SKM-1 (cell line): Measurements from ENCODE around the gene ATG7.
"Not testable (repeated sequence)": the region's sequence is repeated elsewhere in the genome, so short reads cannot be mapped to it uniquely, and the experiment has no call there.

ENCODE experiments used
- DNase-seq: peaks from one replicate; lab custom pipeline; 2025; ENCODE audit not compliant: unreplicated experiment; lab: John Stamatoyannopoulos, UW

ATG7 gene

DNA sequence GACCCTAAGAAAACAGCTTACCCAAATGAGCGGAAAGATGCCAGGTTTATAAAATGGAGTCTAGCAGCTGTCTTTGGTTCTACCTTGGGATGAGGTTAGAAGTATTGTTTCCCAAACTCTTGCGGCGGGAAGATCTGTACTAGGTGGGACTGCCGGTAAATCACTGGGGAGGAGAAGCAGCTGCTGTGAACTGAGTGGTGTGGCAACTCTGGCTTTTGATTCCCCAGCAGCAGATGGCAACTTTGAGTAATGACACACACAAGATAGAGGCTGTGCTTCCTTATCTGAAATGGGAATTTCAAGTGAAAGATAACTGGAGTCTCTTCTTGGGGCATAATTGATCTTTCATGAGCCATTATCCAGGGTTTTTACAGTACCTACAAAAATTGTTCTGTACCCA, 184.9 kb downstream of the ATG7 start:
- DNase-seq = no peak

DNA sequence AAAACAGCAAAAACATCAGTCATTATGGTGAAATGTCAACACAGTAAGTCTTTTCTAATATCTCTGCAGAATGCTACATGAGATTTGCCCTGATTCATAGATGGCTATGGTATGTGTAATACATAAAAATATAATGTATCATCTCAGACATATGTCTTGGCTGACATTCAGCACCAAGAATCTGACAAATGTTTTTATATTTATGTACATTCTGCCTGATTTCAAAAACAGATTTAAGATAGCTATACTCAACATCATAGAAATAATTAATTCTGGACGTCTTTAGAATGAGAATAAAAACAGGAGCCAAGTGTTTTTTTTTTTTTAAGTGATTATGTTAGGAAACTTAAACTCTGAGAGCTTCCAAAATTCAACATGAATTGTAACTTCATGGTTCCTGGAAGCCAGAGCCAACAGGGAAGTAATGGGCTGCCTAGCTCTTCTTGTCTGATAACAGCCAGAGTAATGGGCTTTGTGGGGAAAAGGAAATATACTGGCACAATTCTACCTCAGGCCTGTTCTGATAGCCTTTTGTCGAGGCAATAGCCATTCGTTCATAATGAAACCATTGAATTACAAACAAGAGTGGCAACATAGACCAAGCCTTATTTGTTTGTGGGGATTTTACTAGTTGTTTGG, 187.1 kb downstream of the ATG7 start:
- DNase-seq = no peak

DNA sequence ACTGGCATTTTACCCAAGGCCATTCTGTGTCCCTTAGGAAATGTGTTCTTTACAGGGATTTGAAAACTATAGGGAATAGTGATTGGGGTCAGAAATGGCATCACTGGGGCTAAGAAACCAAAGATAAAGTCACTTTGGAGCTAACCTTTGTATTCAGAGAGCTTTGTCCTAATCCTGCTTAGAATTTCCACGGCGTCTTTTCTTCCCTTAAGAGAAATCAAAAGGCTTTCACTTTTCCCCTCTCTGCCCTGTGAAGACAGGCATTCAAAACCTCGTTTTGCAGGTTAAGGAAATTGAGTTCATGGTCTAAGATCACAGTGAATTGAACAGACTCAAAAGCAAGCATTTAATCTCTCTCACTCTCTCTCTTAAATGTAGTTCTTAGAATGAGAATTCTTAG, 189.0 kb downstream of the ATG7 start:
- no peak for DNase-seq

DNA sequence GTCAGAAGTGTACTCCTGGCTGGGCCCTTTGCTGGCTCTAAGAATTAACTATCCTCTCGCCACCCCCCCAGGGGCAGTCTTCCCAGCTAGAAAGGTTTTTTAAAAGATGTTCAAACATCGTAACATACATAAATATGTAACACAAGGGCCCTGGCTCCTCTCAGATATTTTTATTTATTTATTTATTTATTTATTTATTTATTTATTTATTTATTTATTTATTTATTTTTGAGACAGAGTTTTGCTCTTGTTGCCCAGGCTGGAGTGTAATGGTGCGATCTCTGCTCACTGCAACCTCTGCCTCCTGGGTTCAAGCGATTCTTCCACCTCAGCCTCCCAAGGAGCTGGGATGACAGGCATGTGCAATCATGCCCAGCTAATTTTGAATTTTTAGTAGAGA, 190.5 kb downstream of the ATG7 start:
- DNase-seq = not testable (repeated sequence)

DNA sequence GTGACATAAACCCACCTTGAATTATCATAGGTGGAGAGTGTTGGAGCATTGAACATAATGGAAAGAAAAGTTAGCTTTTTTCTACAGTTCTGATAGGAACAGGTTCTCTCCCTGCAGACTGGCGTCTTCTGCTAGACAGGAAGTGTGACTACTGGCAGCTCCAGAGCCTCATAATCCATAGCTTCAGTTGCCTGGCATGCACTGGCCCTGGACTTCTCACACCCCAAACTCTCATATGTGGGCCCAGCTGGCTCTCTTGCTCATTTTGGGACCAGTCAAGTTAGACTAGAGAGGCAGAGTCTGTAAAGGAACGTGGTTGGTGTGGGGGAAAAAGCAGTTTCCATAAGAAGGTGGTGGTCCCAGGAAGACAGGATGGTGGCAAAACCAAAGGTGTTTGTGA, 191.4 kb downstream of the ATG7 start:
- no peak for DNase-seq

DNA sequence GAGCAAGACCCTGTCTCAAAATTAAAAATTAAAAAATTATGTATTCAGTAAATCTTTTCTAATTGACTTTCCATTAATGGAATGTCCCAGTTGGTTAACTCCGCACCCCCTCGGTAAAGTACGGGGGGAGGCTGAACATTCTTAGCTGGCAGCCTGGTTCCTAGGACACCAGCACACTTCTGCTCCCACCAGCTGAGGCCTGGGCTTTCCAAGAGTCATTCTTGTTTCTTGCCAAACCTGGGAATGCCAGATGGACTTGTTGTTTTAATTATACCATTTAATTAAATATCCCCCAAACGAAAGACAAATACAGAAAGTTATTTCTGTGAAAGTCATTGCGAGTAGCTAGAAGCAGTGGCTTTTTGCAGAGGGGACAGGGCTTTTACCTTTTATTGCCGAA, 192.2 kb downstream of the ATG7 start:
- no peak for DNase-seq

DNA sequence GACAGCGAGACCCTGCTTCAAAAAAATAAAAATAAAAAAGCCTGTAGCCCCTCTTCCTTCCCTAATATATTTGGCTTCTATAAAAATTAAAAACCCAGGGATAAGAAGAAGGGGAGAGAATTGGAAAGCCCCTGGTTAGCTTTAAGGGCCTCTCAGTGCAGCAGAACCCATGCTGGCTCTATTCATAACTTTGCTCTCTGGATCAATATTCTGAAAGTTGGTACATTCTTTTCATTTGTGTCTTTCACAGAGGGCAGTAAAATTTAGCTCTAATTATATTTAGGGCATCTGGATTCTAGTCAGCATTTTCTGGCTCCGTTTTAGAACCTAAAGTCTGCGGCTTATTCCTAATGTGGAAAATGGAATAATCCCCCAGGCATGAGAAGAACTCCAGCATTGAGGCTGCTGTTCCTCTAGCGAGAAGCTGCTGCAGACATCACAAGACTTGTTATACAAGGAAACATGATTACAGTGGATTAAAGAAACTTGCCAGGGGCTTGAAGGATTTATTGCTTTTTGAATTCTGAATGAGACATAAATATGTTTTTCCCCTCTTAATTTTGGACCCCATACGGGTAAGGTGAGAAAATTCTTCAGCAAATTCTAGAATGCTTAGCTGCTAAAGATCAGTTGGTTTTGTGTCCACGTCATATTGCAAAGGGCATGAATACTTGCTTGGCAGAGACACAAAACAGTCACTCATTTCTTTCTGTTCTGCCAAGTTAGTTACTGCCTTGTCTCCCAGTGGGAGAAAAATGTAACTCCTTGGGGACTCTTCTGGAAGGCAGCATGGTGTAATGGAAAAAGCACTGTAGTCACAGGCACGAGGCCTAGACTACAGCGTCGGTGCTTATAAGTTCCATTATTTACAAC, 193.8 kb downstream of the ATG7 start:
- no peak for DNase-seq

DNA sequence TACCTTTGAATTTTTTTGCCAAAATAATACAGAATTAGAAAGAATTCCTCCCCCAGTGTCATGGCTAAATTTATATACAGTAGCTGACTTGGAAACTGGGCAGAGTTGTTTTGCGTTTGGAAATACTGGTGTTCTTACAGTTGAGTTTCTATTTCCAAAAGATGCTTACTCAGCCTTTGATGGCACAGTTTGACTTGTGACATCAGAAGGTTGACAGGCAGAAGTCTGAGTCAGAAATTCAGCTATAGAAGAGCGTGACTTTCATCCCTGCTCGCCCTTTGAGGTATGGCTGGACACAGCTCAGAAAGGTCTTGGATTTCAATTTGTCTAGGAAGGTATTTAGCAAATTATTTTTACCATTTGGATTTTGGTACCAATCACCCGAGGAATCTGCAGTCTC, 195.7 kb downstream of the ATG7 start:
- no peak for DNase-seq

DNA sequence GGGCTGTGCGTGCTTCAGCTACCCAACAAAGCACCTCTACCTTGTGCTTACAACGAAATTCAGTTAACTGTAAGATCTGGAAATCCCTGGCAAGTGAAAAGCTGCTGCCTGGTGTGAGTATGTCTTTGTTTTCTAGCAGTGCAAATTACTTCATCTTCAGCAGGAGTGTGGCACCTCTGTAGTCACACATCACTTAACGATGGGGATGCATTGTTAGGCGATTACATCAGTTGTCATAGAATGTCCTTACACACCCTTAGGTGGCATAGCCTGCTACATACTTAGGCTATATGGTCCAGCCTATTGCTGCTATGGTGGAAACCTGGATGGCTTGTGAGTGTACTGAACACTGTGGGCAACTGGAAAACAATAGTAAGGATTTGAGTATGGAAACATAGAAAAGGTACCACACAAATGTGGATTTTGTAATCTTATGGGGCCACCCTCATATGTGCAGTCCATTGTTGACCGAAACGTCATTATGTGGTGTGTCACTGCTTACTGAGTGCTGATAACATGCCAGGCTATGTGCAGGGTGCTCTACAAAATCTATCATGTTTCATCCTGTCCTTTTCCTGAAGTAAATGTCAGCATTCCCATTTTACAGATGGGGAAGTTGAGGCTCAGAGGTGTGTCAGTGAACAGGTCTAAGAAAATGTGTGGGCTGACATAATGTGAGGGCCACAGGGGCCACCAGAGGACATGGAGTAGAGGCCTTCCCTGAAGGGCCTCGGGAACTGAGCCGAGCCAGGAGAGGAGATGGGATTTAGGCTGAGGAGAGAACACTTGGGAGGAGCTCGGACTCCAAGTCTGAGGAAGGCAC, 198.0 kb downstream of the ATG7 start:
- DNase-seq = no peak

DNA sequence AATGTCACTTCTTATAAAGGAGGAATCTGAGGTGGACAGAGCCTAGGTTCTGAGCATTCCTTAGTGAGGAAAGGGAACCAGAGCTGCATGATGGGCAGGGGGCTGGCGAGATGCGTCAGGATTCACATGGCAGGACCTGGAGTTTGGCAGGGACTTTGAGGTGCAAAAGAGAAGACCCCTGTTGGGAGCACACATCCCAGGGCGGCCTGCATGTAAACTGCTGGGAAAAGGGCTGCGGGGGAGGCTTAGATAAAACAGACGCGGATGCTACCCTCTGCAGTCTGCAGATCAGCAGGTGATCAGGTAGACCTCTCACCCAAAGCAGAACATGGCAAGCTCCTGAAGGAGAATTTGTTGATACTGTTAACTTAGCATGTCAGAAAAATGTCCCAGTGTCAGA, 203.1 kb downstream of the ATG7 start:
- DNase-seq = no peak

DNA sequence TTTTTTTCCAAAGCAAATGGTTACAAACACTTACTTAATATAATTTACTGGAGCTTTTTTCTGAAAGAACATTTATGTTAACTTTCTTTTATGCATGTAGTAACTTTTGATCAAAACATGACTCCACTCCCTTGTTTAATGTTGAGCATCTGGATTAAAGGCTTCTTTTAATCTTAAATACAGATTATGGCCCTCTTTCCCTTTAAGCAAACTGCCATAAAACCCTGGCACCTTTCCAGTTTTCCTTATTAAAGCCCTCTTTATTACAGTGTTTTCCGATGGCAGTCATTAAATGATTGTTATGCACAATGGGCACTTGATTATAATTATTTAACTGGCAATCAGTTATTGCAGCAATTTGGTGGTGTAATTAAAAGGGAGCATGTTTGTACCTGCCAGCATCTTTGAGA, 204.5 kb downstream of the ATG7 start:
- DNase-seq = no peak

DNA sequence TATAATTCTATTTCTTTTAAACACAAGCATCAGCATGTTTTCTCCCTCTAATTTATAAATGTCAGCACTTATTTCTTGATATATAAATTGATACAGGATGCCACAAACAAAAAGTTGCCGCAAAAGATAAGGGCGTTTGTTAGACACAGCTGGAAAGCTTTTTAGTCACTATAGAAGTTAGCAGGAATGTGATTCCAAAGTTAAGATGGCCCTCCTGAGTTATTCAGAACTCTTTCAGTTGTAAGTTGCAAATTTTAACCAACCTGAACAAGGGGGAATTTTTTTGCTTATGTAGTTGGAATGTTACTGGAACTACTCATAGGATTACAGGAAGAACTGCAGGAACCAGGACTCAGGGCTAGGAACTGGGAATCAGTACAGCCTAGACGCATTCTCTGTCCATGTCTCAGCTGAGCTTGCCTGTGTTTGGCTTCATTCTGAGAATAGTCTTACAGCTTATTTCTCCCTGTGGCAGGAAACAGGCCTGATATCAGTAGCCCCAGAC, 205.3 kb downstream of the ATG7 start:
- DNase-seq = no peak

DNA sequence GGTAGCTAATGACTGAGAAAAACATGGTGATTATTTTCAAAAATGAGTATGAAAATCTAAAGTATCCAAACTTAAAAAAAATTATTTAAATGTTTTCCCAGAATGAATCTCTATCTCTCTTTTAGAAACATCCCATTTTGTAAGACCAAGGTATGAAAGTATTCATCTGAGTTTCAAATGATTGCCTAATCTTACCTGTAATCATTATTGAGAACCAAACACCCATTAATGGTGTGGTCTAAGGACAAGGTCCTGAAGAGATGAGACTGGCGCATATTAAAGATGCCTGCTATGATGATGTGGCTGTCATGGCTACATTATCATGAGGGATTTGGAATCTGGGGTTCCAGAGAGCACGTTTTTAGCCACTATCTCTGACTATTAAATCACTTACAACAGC, 206.0 kb downstream of the ATG7 start:
- DNase-seq = no peak

DNA sequence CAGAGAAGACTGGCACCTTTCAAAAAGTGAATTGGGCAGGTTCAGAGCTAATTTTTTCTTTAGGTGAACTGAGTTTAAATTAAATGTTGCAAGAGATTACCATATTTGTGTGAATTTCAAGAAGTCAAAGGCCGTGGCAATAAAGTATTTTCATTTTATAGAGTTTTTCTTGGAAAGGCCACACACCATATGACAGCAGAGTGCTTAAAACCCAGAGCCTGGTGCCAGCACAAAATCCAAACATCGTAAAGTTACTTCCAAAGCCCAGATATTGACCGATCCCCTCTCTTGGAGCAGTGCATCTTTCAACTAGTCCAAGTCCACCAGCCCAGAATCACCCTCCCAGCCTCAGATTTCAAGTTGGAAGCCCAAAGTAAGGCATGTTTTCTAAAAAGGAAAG, 207.0 kb downstream of the ATG7 start:
- DNase-seq = no peak

DNA sequence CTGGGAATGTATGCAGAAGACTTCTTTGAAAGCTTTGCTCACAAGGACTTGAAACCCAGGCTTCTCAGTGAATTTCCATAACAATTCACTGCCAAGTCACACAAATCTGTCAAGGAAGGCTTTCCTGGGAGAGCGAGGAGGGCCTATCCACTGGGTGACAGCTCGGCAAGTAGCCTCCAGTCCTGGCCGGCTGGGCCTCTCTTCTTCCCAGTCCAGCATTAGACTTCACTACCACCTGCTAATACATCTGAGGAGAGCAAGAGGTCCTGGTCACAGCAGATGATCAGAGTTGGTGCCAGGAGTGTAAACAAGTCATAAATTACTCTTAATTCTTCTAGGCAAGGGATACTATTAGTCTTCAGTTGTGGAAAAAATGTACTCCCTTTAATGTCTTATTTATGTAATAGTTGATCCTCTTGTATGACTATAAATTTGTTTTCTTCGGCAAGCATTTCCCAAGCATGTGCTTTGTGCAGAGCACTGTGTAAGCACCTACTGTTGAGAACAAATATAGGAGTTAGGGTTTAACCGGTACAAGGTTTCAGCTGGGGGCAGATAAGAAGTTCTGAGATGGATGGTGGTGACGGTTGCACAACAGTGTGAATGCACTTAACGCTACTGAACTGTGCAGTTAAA, 208.6 kb downstream of the ATG7 start:
- DNase-seq = no peak

DNA sequence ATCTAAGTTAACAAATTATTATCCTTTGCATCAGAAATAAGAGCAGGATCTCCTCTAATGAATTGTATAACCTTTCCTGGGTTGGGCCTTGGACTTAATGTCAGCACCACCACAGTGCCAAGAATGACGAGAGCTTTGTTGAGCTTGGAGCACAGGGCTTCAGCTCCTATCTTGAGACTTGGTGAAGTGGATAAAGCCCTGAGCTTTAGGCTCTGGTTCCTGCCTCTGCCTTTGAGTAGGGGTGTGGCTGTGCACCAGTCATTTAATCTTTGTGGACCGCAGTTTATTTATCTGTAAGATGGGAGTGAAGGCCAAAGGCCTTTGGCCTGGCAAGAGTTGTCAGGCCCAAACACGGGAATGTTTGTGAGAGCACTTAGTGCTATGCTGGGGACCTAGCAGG, 209.4 kb downstream of the ATG7 start:
- no peak for DNase-seq

DNA sequence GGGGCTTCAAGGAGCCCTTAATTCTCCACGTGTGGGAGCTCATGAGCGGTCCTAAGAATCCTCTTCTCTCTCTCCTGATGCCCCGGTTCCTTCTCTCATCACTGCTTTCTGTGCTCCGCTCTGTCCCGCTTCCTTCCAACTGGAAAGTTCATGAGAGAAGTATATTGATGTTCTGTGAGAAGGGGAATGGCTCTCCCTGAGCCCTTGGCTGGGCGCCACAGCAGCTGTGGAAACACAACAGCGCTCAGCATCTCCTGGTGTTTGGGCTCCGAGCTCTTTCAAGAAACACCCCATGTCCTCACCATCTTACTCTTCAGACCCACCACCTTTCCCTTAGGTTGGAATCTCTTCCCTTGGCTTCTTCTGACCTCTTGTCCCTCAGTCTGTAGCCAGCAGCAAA, 209.8 kb downstream of the ATG7 start:
- DNase-seq = no peak

DNA sequence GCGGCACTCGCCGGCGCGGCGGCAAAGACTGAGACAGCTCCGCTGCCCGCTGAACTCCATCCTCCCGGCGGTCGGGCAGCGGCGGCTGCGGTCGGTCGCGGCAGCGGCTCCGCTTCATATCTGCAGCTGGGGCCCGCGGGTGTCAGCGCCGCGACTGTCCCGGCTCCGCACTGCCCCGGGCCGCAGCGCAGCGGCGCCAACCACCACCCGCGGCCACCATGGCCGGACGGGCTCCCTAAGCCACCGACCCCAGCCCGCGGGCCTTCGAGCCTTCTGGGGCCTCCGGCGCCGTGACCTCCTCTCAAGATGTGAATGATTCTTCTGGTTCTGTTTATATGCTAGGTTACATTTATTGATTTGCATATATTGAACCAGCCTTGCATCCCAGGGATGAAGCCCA, 216.2 kb downstream of the ATG7 start:
- DNase-seq = not testable (repeated sequence)

DNA sequence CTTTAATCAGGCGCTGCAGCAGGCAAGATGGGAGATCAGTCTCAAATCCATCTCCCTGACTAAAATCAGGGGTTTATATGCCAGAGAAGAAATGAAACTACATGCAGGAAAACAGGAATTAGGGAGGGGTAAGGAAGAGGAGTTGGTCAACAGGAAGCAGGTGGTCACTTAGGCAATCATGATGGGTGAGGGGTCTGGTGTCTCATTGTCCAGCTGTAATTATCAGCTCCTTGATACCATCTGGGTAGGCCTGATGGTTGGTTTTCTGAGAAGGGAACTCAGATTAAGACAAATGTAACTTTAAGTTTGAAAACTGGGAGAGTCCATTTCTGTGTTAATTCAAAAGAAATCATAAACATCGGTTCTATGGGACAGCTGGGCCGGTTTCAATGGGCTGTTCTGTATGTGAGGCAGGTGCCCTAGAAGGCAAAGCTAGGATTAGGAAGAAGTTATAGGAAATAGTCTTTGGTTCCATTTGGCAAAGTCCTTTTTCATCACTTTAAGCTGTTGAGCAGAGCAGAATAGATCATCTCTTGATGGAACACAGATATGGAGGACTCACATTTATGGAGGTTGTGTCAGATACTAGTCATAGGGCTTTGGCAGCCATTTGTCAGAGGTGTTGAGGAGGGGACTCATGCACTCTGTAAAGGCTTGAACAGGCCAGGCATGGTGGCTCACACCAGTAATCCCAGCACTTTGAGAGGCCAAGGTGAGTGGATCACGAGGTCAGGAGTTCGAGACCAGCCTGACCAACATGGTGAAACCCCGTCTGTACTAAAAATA, 222.1 kb downstream of the ATG7 start:
- no peak for DNase-seq

DNA sequence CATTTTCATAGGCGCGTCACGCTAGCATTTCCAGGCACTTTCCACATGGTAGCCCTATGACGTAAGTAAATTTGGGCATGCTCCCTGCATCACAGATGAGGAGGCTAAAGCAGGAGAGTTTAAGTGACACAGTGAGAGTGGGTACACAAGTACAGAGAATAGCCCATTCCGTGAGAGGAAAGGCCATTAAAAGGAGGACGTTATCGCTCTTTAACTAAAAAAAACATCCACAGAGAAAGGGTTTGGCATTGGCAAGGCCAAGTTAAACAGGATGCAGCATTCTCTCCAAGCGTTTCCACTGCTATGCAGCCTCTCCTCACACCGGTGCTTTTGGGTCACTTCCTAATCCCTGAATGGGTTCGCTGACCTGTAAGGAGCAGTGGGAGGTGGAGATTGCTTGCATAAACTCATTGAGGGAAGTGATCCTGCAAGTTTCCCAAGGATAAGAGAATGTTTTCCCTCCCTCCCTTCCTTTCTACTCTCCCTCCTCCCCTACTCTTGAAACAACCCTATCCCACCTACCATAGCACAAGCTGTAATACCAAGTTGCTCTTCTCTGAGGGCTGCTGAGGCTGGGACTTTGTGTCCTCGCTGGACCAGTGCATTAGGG, 223.9 kb downstream of the ATG7 start:
- DNase-seq = no peak
